HK-2 (cell line): ENCODE measurements around the gene CLCF1.

ENCODE experiments used
- DNase-seq: peaks from one replicate; pipeline ENCODE4 v3.0.0-alpha.2; 2018; ENCODE audit not compliant: unreplicated experiment

The CLCF1 gene

GRCh38 chr11:67372993-67373647 is at the start of gene CLCF1:
Gene CLCF1, minus strand, starts transcription at chr11:67373598. Its CDS starts 59 bp downstream, at chr11:67373539.
- DNase-seq, result no peak

- no peak for DNase-seq
These were observed 49.5 kb upstream of the CLCF1 start for GRCh38 chr11:67422891-67423290.

- no peak for DNase-seq
These were observed 48.1 kb upstream of the CLCF1 start for GRCh38 chr11:67421430-67422031.

- peak; percentile 91 for DNase-seq
These were observed 47.4 kb upstream of the CLCF1 start for GRCh38 chr11:67420646-67421429.

- DNase-seq, result no peak
These were observed 46.8 kb upstream of the CLCF1 start for GRCh38 chr11:67420147-67420645.

- no peak for DNase-seq
These were observed 46.1 kb upstream of the CLCF1 start for GRCh38 chr11:67419325-67420049.

GRCh38 chr11:67418476-67419281 is 45.3 kb upstream of the CLCF1 start:
- no peak for DNase-seq

GRCh38 chr11:67417425-67417824 is 44.0 kb upstream of the CLCF1 start:
- DNase-seq, result no peak

GRCh38 chr11:67416416-67417335 is 43.3 kb upstream of the CLCF1 start:
- DNase-seq, result no peak

GRCh38 chr11:67415501-67416304 is 42.3 kb upstream of the CLCF1 start, which contains the start of gene CARNS1:
Gene CARNS1, plus strand, starts transcription at chr11:67415678. Its CDS starts 522 bp downstream, at chr11:67416200.
- no peak for DNase-seq

GRCh38 chr11:67413266-67413849 is 40.0 kb upstream of the CLCF1 start:
- DNase-seq, result no peak

GRCh38 chr11:67412495-67413179 is 39.2 kb upstream of the CLCF1 start:
- DNase-seq, result no peak

- no peak for DNase-seq
These were observed 38.4 kb upstream of the CLCF1 start for GRCh38 chr11:67411785-67412152.

- DNase-seq, result no peak
These were observed 37.8 kb upstream of the CLCF1 start for GRCh38 chr11:67410984-67411784.

- DNase-seq, result no peak
These were observed 37.0 kb upstream of the CLCF1 start for GRCh38 chr11:67410369-67410831.

- no peak for DNase-seq
These were observed 36.5 kb upstream of the CLCF1 start for GRCh38 chr11:67409781-67410368.

GRCh38 chr11:67409261-67409666 is 35.9 kb upstream of the CLCF1 start:
- DNase-seq, result no peak
